ENCODE data around the gene EWSR1.

The EWSR1 gene

GRCh38 chr22:29325356-29325755 is 57.3 kb downstream of the EWSR1 start:
- no peak for DNase-seq

DNA sequence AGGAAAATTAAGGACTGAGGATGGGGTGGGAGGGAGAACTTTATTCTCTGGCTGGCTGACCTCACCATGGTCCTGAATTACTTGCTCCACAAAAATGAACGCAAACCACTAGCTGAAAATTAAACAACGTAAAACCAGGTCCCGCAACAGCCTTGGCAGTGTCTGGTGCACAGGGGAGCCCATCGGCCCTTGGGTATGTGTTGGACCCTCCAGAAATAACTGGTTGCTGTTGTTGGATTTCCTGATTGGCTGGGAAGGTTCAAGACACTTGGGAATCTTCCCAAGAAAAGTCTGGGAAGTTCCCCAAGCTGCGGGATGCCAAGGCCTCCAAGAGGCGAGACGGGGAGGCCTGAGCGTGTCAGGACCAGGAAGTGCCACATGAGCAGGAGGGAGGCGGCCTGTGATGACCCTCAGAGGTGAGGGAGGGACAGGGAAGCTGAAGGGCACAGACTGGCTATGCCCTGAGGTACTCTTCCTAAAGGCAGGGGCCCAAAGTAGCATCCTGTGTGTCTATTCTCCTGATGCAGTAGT is 57.8 kb downstream of the EWSR1 start:
- DNase-seq: no peak

GRCh38 chr22:29326481-29326880 is 58.4 kb downstream of the EWSR1 start:
- no peak for DNase-seq

- DNase-seq: no peak
Observed at GRCh38 chr22:29327089-29327764, 59.2 kb downstream of the EWSR1 start.

DNA sequence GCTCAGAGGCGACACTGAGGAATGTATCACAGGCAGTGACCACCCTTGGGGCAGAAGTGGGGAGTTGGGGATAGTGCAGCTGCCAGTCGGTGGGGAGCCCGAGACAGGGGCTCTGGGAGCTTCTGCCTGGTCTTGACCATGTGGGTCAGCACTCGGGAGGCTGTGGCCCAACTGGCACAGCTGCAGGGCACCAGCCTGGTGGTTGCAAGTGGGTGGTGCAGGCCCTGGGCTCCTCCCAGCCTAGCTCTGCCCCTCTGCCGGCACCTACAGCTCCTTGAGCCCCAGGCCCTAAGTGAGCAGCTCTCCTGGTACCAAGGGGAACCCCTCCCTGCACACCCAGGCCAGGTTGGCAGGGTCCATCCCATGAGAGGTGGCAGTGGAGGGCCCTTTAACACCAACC is 60.0 kb downstream of the EWSR1 start:
- DNase-seq: no peak

GRCh38 chr22:29328566-29329500 is 60.8 kb downstream of the EWSR1 start:
- no peak for DNase-seq

GRCh38 chr22:29329581-29329980 is 61.5 kb downstream of the EWSR1 start:
- no peak for DNase-seq

DNA sequence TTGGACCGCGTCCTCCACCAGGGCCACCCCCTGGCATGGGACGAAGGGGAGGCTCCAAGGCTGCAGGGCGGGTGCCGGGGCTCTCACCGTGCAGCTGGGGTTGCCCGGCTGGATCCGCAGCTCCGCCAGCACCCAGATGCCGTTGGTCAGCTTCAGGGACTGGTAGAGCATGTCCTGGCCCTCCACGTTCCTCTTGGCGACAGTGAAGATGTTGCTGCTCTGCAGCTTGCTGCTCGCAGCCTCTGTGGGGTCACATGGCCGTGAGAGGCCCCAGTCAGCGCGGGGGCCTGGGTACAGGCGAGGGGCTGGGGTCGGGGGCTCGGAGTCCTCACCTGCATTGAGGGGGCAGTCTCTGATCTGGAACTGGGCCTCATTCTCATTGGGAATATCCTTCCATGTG is 62.2 kb downstream of the EWSR1 start:
- DNase-seq: no peak

GRCh38 chr22:29330753-29331152 is 62.7 kb downstream of the EWSR1 start:
- no peak for DNase-seq

DNA sequence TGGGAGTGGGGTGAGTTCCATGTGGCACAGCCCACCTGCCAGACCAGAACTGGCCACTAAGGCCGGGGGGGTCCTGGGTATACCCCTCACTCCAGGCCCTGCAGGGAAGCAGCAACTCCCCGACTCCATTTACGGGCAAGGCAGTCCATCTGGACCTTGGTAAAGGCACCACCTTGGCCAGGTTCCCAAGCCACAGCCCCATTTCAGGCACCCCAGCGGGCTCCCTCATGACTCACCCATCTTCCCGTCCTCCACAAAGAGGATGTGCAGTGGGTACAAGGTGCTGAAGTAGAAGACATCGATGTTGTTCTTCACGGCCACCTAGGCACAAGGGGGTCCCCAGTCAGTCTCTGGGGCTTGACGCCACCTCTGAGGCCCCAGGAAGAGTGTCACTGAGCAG is 63.1 kb downstream of the EWSR1 start:
- DNase-seq: no peak

DNA sequence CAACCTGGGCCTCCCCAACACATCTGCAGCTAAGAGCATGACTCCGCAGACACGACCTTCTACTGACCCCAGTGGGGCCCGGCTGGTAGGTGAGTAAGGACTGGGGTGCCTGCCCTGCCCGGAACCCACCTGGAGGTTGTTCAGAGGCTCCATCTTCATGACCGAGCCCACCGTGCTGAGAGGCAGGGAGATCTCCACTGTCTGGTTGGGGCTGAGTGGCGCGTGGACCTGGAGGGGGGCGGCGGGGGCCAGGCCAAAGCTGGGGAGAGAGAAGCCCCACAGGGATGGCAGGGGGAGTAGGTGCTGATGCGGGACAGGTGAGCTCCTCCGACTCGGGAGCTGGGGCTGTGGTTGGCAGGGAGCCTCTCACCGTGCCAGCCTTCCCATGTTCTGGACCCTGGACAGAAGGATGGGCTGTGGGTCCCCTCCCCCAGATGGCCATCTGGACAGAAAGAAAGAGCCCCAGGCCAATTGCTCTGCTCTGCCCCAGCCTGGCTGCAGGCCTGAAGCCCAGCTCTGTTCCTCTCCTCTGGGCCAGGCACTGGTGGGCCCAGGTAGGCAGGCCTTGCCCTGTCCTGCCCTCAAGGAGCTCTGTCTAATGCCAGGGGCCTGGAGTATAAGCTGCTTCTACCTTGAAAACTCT is 63.7 kb downstream of the EWSR1 start:
- no peak for DNase-seq

GRCh38 chr22:29332886-29333496 is 64.9 kb downstream of the EWSR1 start:
- DNase-seq: no peak

DNA sequence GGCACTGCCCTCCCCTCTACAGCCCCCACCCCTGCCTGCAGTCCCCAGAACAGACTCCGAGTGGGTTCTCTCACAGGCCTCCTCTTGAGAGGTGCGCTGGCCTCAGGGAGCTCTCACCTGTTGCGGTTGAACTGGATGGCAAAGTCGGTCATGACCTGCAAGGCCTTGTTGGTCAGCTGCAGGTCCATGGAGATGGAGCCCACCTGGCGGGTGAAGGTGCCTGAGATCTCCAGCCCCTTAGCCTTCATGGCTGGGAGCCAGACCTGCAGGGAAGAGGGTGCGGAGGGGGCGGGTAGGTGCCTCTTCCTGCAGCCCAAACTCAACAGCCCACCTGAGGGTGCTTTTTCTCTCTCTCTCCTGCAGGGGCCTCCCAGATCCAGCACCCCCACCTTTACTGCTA is 66.1 kb downstream of the EWSR1 start:
- DNase-seq: no peak

GRCh38 chr22:29334696-29335344 is 66.8 kb downstream of the EWSR1 start:
- no peak for DNase-seq

GRCh38 chr22:29335656-29336055 is 67.6 kb downstream of the EWSR1 start:
- DNase-seq: no peak

- no peak for DNase-seq
Observed at GRCh38 chr22:29336751-29337490, 68.9 kb downstream of the EWSR1 start.

DNA sequence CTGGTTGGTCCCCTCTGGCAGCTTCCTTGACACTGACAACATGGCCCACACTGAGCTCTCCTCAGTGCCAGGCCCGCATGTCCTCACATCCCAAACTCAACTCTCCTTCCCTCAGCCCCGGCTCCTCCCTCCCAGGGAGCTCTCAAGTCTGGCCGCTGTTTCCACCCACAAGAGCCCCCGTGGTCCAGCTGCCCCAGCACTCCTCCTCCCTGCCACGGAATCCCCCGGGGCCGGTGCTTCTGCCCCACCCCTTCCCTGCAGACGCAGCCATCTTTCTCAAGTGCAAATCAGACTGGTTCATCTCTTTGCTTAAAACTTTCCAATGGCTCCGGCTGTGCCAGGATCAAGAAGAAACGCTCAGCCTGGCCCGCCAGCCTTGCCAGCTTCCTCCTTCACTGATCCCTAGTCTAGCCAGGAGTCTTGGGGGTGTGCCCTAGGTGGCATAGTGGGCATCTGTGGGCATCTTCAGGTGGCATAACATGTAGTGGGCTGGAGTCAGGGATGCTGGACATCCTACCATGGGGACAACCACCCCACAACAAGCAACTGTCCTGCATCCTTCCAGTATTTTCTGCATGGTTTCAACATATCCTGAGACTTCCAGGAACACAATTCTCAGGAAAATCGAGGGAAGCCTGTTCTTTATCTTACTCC is 69.7 kb downstream of the EWSR1 start:
- no peak for DNase-seq

DNA sequence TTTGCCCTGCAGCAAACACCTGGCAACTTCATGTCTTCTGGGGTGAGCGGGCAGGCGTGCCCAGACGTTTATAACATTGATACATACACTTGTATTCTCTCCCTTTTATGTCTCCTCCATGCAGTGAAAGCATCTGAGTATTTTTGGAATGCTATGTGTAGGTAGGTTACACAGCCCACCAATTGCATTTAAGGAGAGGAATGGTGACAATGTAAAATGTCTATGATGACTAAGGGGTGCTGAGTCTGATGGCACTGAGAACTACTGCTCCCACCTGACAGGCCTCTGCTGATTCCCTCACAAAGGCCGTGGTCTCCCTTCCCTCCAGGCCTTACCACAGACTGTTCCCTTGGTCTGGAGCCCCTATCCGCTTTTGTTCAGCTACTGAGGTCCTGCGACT is 70.3 kb downstream of the EWSR1 start:
- no peak for DNase-seq

GRCh38 chr22:29339381-29340235 is 71.5 kb downstream of the EWSR1 start:
- DNase-seq: no peak

DNA sequence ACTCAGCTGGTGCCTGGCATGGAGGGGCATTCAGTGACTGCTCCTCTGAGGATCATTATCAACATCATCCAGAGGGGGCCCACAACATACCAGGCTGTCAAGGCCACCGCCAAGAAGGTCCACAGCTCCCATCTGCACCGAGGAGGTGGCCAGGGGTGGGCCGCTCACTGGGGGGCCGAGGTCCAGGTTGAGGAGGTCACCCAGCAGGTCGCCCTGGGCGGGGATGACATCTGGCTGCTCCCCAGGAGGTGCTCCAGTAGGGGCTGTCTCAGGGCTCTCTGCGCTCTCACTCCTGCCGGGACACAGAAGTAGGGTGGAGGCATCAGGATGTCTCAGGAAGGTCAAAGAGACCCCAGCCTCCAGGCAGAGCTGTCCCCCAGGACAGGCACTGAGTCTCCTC is 72.5 kb downstream of the EWSR1 start:
- no peak for DNase-seq

All from CD4-positive, alpha-beta T cell treated with Interleukin-21 for 1 hour (primary cell).